B cell (primary cell): ENCODE measurements around the gene TBC1D14.

ENCODE experiments used
- CTCF ChIP-seq: fragments of 200-600 bp; IDR thresholded peaks from one replicate; pipeline ENCODE4 v1.8.0; 2022; ENCODE audit warnings: antibody characterized with exemption, mild to moderate bottlenecking
- EZH2 ChIP-seq: IDR thresholded peaks from 2 replicates; pipeline ENCODE4 v1.6.1; 2012; ENCODE audit warnings: borderline replicate concordance, low read depth, mild to moderate bottlenecking, moderate library complexity, low read length; ENCODE audit not compliant: insufficient read depth, poor library complexity, severe bottlenecking

GRCh38 chr4:6898763-6899162 lies 10.9 kb upstream of the TBC1D14 start:
- no peak for TF ChIP-seq CTCF
- TF ChIP-seq EZH2: no peak
